A549 (cell line): ENCODE measurements around the gene TULP3. TPM values are rescaled to one million over a fixed set of nuclear protein-coding genes. Genes with fewer than 3 reads are reported as not detected.

Experiments used
- ATAC-seq, 2 experiments: fragments of 200-7000 bp in 1 of 2; fragments of >200 bp in 1 of 2; cut with Nextera tagmentation in 1 of 2; cut with Tn5 transposase in 1 of 2; 3 replicates each; pipeline versions ENCODE4 v1.8.0 to v1.9.1; 2018 to 2020; ENCODE audit warnings: mild to moderate bottlenecking in 1 of 2, moderate library complexity in 1 of 2
- CTCF ChIA-PET: fragments of 300-600 bp; sonication (Branson Sonifier 250); formaldehyde crosslinking; extraction: SDS; loops from one replicate; lab custom pipeline; 2021; ENCODE audit warnings: antibody characterized with exemption, inconsistent platforms; lab: Yijun Ruan, JAX
- POLR2A ChIA-PET: fragments of 350-600 bp; formaldehyde crosslinking; extraction: SDS; loops from one replicate; lab custom pipeline; 2021; ENCODE audit warnings: antibody characterized with exemption, inconsistent platforms; lab: Yijun Ruan, JAX
- DNase-seq, 2 experiments: peaks; one replicate each; pipeline versions ENCODE4 v3.0.0 to v3.0.0-alpha.2; 2011 to 2016; ENCODE audit warnings: low read depth in 1 of 2, low spot score in 1 of 2
- FAIRE-seq: peaks from 2 replicates; lab custom pipeline; 2011; peaks lifted over from hg19 to GRCh38; lab: Jason Lieb, UNC
- H3K27ac ChIP-seq, 2 experiments: fragments of >200 bp; sonication (Bioruptor Twin); formaldehyde crosslinking; 3 replicates each; pipeline ENCODE4 v1.5.1; 2016 to 2017
- H3K4me1 ChIP-seq: fragments of >200 bp; sonication (Bioruptor Twin); formaldehyde crosslinking; 3 replicates; pipeline ENCODE4 v1.6.1; 2016
- H3K4me2 ChIP-seq: fragments of >200 bp; sonication (Bioruptor Twin); formaldehyde crosslinking; 3 replicates; pipeline ENCODE4 v1.6.1; 2016
- H3K4me3 ChIP-seq: fragments of >200 bp; sonication (Bioruptor Twin); formaldehyde crosslinking; 3 replicates; pipeline ENCODE4 v1.5.1; 2016
- H3K9me3 ChIP-seq: fragments of >200 bp; sonication (Bioruptor Twin); formaldehyde crosslinking; 3 replicates; pipeline ENCODE4 v1.6.1; 2016
- CBX8 ChIP-seq: fragments of 200-600 bp; sonication (generic); IDR thresholded peaks from 2 replicates; pipeline ENCODE4 v1.6.1; 2016
- CHD4 ChIP-seq: fragments of 200-600 bp; sonication (generic); IDR thresholded peaks from 2 replicates; pipeline ENCODE4 v1.6.1; 2016; ENCODE audit warnings: antibody characterized with exemption, mild to moderate bottlenecking, borderline replicate concordance
- HDAC2 ChIP-seq: fragments of 200-600 bp; sonication (generic); IDR thresholded peaks from 2 replicates; pipeline ENCODE4 v1.6.1; 2016
- HEYL ChIP-seq: fragments of 250-450 bp; sonication (Bioruptor Pico); IDR thresholded peaks from 2 replicates; pipeline ENCODE4 v1.8.0; 2021; ENCODE audit warnings: mild to moderate bottlenecking, moderate library complexity
- HOXB5 ChIP-seq: fragments of 250-450 bp; sonication (Bioruptor Pico); IDR thresholded peaks from 2 replicates; pipeline ENCODE4 v1.5.0; 2020; ENCODE audit warnings: mild to moderate bottlenecking, moderate library complexity
- JUN ChIP-seq, 2 experiments: fragments of >200 bp; sonication (Bioruptor Twin); formaldehyde crosslinking; IDR thresholded peaks; 2 replicates in 1 of 2; 3 replicates in 1 of 2; pipeline ENCODE4 v1.6.1; 2016 to 2017
- KDM1A ChIP-seq: fragments of 200-600 bp; sonication (generic); IDR thresholded peaks from 2 replicates; pipeline ENCODE4 v1.6.1; 2016; ENCODE audit warnings: low read depth, mild to moderate bottlenecking
- MAZ ChIP-seq: fragments of 150-350 bp; IDR thresholded peaks from 2 replicates; pipeline ENCODE4 v1.6.1; 2014; ENCODE audit warnings: antibody characterized with exemption, low read depth, low read length, borderline replicate concordance
- PHF8 ChIP-seq: fragments of 200-600 bp; sonication (generic); IDR thresholded peaks from 2 replicates; pipeline ENCODE4 v1.6.1; 2016; ENCODE audit warnings: low read depth, mild to moderate bottlenecking, antibody characterized with exemption, moderate library complexity, borderline replicate concordance
- RCOR1 ChIP-seq: fragments of 150-350 bp; IDR thresholded peaks from 2 replicates; pipeline ENCODE4 v1.6.1; 2014; ENCODE audit warnings: antibody characterized with exemption, low read length, low read depth
- TP53 ChIP-seq: fragments of 250-450 bp; sonication (Bioruptor Pico); IDR thresholded peaks from 2 replicates; pipeline ENCODE4 v1.5.0; 2021; ENCODE audit warnings: mild to moderate bottlenecking, moderate library complexity
- ZC3H11A ChIP-seq: fragments of 450-650 bp; IDR thresholded peaks from 2 replicates; pipeline ENCODE4 v1.6.1; 2014; ENCODE audit warnings: antibody characterized with exemption, mild to moderate bottlenecking
- ZNF302 ChIP-seq: fragments of 250-450 bp; sonication (Bioruptor Pico); IDR thresholded peaks from 2 replicates; pipeline ENCODE4 v1.9.0; 2021; ENCODE audit warnings: inconsistent platforms, mild to moderate bottlenecking, moderate library complexity
- WGBS: methylation state at CpG from one replicate; pipeline ENCODE4 v1.1.6; 2017; ENCODE audit errors: missing lambda C conversion rate; 5-methylcytosine and 5-hydroxymethylcytosine counted together
- polyA plus RNA-seq, 4 experiments: library from polyadenylated mRNA; depleted of rRNA in 3 of 4; stranded (reverse); fragments of >200 nt; fragmentation: RNase III in 1 of 4; extraction: RNeasy Plus Mini Kit Qiagen cat#74134 plus additional on column Dnase treatment in 1 of 4; gene quantifications; 2 replicates in 3 of 4; 3 replicates in 1 of 4; pipeline ENCODE4 v1.2.3, GENCODE V29; 2011 to 2017
- TF ChIP-seq, protein P1 (sequence below): IDR thresholded peaks from 2 replicates; pipeline ENCODE4 v1.6.1; 2012
- TF ChIP-seq, protein P2 (sequence below): fragments of 450-650 bp; IDR thresholded peaks from 2 replicates; pipeline ENCODE4 v1.6.1; 2014; ENCODE audit warnings: antibody characterized with exemption
- TF ChIP-seq, protein P3 (sequence below): fragments of >200 bp; sonication (Bioruptor Twin); formaldehyde crosslinking; IDR thresholded peaks from 3 replicates; pipeline ENCODE4 v1.5.1; 2016
- TF ChIP-seq, protein P4 (sequence below): fragments of 250-450 bp; sonication (Bioruptor Pico); IDR thresholded peaks from 2 replicates; pipeline ENCODE4 v1.5.0; 2020; ENCODE audit warnings: low read depth, mild to moderate bottlenecking, moderate library complexity
- TF ChIP-seq, protein P5 (sequence below): fragments of 200-600 bp; sonication (generic); IDR thresholded peaks from 2 replicates; pipeline ENCODE4 v1.6.1; 2016; ENCODE audit warnings: antibody characterized with exemption, mild to moderate bottlenecking, moderate library complexity

Gene TULP3
- polyA plus RNA-seq, 2 of the 4 experiments (the other 2 are of a cell fraction) = 19.6 to 32.9 TPM

DNA sequence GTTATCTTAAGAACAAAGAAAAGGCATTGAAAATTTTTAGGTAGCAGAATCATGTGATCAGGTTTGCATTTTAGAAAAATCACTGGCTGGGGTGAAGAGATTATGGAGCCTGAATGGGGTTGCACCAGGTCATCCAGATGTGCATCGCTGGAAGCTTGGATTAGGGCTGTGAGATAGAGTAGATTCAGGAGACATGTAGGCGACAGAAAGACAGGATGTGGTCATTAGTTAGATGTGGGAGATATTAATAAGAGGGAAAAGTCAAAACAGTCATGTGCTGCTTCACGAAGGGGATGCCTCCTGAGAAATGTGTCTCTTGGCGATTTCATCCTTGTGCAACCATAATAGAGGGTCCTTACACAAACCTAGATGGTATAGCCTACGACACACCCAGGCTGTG, 93.6 kb downstream of the TULP3 start:
- WGBS = 93% methylated on average over 5 of the region's 5 CpGs
- H3K4me1 ChIP-seq = no peaks in the 10 kb centered on the region
- ATAC-seq (no peak; a peak in 1 of 6 replicates), DNase-seq (no peak)
- H3K4me2 ChIP-seq = no peak overlapping the region
- peaks cover 5% of the 10 kb centered on the region; the same call in 2 of the 3 replicates for H3K9me3 ChIP-seq
- ChIA-PET POLR2A (no interaction called here), CTCF (interaction anchor here (1.6 kb wide), 1 partner anchor 58 kb away, joined by 4 read pairs; no protein-coding TSS in a partner anchor)
- H3K4me3 ChIP-seq = no peak overlapping the region
- TF ChIP-seq, protein P1, sequence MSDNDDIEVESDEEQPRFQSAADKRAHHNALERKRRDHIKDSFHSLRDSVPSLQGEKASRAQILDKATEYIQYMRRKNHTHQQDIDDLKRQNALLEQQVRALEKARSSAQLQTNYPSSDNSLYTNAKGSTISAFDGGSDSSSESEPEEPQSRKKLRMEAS = no peak
- TF ChIP-seq CBX8 (no peak), RCOR1 (no peak), ZC3H11A (no peak)
- TF ChIP-seq, protein P2, sequence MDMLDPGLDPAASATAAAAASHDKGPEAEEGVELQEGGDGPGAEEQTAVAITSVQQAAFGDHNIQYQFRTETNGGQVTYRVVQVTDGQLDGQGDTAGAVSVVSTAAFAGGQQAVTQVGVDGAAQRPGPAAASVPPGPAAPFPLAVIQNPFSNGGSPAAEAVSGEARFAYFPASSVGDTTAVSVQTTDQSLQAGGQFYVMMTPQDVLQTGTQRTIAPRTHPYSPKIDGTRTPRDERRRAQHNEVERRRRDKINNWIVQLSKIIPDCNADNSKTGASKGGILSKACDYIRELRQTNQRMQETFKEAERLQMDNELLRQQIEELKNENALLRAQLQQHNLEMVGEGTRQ = no peak
- TF ChIP-seq, all 56 proteins: peak for 0
- no peak overlapping the region for H3K27ac ChIP-seq
- FAIRE-seq = no peak

DNA sequence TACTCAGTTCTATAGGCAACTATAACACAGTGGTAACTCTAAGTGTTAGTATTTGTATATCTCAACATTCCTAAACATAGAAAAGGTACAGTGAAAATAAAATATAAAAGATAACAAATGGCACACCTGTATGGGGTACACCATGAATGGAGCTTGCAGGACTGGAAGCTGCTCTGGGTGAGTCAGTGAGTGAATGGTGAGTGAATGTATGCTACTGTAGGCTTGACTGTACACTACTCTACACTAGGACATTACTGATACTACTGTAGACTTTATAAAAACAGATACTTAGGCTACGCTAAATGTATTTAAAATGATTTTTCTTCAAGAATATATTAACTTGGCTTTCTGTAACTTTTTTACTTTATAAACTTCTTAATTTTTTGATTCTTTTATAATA, 94.0 kb downstream of the TULP3 start:
- TF ChIP-seq ZNF302 (CRISPR knock-in tag) (no peak), HEYL (no peak), RCOR1 (no peak), KDM1A (no peak), PHF8 (no peak)
- TF ChIP-seq, protein P3, sequence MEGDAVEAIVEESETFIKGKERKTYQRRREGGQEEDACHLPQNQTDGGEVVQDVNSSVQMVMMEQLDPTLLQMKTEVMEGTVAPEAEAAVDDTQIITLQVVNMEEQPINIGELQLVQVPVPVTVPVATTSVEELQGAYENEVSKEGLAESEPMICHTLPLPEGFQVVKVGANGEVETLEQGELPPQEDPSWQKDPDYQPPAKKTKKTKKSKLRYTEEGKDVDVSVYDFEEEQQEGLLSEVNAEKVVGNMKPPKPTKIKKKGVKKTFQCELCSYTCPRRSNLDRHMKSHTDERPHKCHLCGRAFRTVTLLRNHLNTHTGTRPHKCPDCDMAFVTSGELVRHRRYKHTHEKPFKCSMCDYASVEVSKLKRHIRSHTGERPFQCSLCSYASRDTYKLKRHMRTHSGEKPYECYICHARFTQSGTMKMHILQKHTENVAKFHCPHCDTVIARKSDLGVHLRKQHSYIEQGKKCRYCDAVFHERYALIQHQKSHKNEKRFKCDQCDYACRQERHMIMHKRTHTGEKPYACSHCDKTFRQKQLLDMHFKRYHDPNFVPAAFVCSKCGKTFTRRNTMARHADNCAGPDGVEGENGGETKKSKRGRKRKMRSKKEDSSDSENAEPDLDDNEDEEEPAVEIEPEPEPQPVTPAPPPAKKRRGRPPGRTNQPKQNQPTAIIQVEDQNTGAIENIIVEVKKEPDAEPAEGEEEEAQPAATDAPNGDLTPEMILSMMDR = no peak
- no peak for DNase-seq
- Histone ChIP-seq H3K4me1 (no peaks in the 10 kb centered on the region), H3K4me3 (no peak overlapping the region), H3K9me3 (peaks cover 10% of the 10 kb centered on the region; the same call in 2 of the 3 replicates), H3K27ac (no peak overlapping the region), H3K4me2 (no peak overlapping the region)
- POLR2A ChIA-PET = no interaction called here
- 95% methylated on average over 1 of the region's 1 CpG for WGBS
- no peak for FAIRE-seq
- ATAC-seq = peak in 1 of 2 experiments; percentile 44; a peak in 1 of 6 replicates
- CTCF ChIA-PET = interaction anchor here (0.6 kb wide), 1 partner anchor 11 kb away, joined by 3 read pairs; no protein-coding TSS in a partner anchor

DNA sequence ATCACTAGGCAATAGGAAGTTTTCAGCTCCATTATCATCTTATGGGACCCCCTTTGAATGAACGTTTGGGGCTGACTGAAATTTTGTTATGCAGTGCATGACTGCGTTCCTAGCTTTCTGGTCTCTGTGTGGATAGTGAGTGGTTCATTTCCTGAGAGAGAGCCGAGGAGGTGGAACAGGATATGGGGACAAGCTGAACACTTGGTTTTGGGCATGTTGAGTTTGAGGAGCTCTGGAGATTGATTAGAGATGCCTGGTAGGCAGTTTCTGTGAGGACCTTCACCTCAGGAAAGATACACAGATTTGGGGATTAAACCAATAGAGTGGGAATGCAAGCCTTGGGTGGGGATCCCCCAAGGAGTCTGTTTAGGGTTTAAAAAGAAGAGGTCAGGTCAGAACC, 96.2 kb downstream of the TULP3 start:
- Histone ChIP-seq H3K9me3 (peaks cover 12% of the 10 kb centered on the region; the same call in 2 of the 3 replicates), H3K4me3 (no peak overlapping the region), H3K27ac (no peak overlapping the region), H3K4me1 (no peaks in the 10 kb centered on the region), H3K4me2 (no peak overlapping the region)
- POLR2A ChIA-PET = no interaction called here
- TF ChIP-seq RCOR1 (no peak), CHD4 (no peak), ZNF302 (CRISPR knock-in tag) (no peak), HDAC2 (no peak), HEYL (no peak), HOXB5 (CRISPR knock-in tag) (no peak), KDM1A (no peak), MAZ (no peak), ZC3H11A (no peak), TP53 (CRISPR knock-in tag) (no peak), JUN (IDR thresholded peaks at IDR 0.05) (no peak)
- TF ChIP-seq, protein P4, sequence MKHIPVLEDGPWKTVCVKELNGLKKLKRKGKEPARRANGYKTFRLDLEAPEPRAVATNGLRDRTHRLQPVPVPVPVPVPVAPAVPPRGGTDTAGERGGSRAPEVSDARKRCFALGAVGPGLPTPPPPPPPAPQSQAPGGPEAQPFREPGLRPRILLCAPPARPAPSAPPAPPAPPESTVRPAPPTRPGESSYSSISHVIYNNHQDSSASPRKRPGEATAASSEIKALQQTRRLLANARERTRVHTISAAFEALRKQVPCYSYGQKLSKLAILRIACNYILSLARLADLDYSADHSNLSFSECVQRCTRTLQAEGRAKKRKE (CRISPR knock-in tag) = no peak
- TF ChIP-seq, protein P5, sequence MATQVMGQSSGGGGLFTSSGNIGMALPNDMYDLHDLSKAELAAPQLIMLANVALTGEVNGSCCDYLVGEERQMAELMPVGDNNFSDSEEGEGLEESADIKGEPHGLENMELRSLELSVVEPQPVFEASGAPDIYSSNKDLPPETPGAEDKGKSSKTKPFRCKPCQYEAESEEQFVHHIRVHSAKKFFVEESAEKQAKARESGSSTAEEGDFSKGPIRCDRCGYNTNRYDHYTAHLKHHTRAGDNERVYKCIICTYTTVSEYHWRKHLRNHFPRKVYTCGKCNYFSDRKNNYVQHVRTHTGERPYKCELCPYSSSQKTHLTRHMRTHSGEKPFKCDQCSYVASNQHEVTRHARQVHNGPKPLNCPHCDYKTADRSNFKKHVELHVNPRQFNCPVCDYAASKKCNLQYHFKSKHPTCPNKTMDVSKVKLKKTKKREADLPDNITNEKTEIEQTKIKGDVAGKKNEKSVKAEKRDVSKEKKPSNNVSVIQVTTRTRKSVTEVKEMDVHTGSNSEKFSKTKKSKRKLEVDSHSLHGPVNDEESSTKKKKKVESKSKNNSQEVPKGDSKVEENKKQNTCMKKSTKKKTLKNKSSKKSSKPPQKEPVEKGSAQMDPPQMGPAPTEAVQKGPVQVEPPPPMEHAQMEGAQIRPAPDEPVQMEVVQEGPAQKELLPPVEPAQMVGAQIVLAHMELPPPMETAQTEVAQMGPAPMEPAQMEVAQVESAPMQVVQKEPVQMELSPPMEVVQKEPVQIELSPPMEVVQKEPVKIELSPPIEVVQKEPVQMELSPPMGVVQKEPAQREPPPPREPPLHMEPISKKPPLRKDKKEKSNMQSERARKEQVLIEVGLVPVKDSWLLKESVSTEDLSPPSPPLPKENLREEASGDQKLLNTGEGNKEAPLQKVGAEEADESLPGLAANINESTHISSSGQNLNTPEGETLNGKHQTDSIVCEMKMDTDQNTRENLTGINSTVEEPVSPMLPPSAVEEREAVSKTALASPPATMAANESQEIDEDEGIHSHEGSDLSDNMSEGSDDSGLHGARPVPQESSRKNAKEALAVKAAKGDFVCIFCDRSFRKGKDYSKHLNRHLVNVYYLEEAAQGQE = no peak
- TF ChIP-seq, protein P3 = no peak
- DNase-seq (no peak), ATAC-seq (no peak), FAIRE-seq (no peak)
- 83% methylated on average over 3 of the region's 3 CpGs for WGBS
- CTCF ChIA-PET = interaction anchor here (0.7 to 0.9 kb wide), 2 partner anchors 16 to 55 kb away, joined by 3 read pairs; no protein-coding TSS in a partner anchor
